ENCODE measurements around the gene ROBO1.

DNA sequence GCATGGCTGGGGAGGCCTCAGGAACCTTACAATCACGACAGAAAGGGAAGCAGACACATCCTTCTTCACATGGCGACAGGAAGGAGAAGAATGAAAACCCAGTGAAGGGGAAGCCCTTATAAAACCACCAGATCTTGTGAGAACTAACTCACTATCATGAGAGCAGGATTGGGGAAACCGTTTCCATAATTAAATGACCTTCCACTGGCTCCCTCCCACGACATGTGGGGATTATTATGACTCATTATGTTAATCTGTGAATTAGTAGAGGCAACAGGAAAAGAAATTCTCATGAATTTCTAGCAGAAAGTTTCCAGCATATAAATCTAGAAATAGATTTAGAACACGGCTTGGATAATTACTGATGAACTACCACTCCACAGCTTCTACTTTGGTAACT, 937.3 kb downstream of the ROBO1 start:
- TF ChIP-seq, protein P1, sequence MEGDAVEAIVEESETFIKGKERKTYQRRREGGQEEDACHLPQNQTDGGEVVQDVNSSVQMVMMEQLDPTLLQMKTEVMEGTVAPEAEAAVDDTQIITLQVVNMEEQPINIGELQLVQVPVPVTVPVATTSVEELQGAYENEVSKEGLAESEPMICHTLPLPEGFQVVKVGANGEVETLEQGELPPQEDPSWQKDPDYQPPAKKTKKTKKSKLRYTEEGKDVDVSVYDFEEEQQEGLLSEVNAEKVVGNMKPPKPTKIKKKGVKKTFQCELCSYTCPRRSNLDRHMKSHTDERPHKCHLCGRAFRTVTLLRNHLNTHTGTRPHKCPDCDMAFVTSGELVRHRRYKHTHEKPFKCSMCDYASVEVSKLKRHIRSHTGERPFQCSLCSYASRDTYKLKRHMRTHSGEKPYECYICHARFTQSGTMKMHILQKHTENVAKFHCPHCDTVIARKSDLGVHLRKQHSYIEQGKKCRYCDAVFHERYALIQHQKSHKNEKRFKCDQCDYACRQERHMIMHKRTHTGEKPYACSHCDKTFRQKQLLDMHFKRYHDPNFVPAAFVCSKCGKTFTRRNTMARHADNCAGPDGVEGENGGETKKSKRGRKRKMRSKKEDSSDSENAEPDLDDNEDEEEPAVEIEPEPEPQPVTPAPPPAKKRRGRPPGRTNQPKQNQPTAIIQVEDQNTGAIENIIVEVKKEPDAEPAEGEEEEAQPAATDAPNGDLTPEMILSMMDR (IDR thresholded peaks at IDR 0.05; ENCODE audit: insufficient read depth, low read depth, low read length), result no peak
- TF ChIP-seq EZH2 (IDR thresholded peaks at IDR 0.05; ENCODE audit: insufficient read depth, low read length), result no peak
